SK-N-SH treated with all-trans-retinoic acid at 6 μM for 48 hours (cell line): ENCODE measurements around the gene UAP1L1.
A peak's percentile ranks its signal among the peaks of the same experiment; 100 is the strongest.

Experiments
- ATAC-seq: fragments of 200-7000 bp; cut with Tn5 transposase; 3 replicates; pipeline ENCODE4 v1.9.1; 2020; ENCODE audit warnings: mild to moderate bottlenecking, moderate library complexity
- ARNTL ChIP-seq: fragments of 450-650 bp; formaldehyde crosslinking; IDR thresholded peaks from 2 replicates; pipeline ENCODE4 v1.5.0; 2020; ENCODE audit warnings: low read depth, mild to moderate bottlenecking, moderate library complexity, borderline replicate concordance
- BACH2 ChIP-seq: fragments of 250-450 bp; sonication (Bioruptor Pico); IDR thresholded peaks from 2 replicates; pipeline ENCODE4 v1.9.0; 2021; ENCODE audit warnings: mild to moderate bottlenecking, borderline replicate concordance
- CSDC2 ChIP-seq: fragments of 250-450 bp; sonication (Bioruptor Pico); IDR thresholded peaks from 2 replicates; pipeline ENCODE4 v1.5.0; 2020; ENCODE audit warnings: mild to moderate bottlenecking, moderate library complexity
- ESRRG ChIP-seq: fragments of 250-450 bp; sonication (Bioruptor Pico); IDR thresholded peaks from 2 replicates; pipeline ENCODE4 v1.6.1; 2021; ENCODE audit warnings: mild to moderate bottlenecking
- GLIS3 ChIP-seq: fragments of 250-450 bp; sonication (Bioruptor Pico); IDR thresholded peaks from 2 replicates; pipeline ENCODE4 v1.5.0; 2020; ENCODE audit warnings: mild to moderate bottlenecking, moderate library complexity
- ISL1 ChIP-seq: fragments of 250-450 bp; sonication (Bioruptor Pico); IDR thresholded peaks from 2 replicates; pipeline ENCODE4 v2.1.2; 2022; ENCODE audit warnings: mild to moderate bottlenecking, moderate library complexity
- OSR1 ChIP-seq: fragments of 250-450 bp; sonication (Bioruptor Pico); IDR thresholded peaks from 2 replicates; pipeline ENCODE4 v1.8.0; 2022; ENCODE audit warnings: moderate library complexity, mild to moderate bottlenecking, inconsistent platforms
- PPARA ChIP-seq: fragments of 250-450 bp; sonication (Bioruptor Pico); IDR thresholded peaks from 2 replicates; pipeline ENCODE4 v1.5.0; 2020; ENCODE audit warnings: mild to moderate bottlenecking, borderline replicate concordance
- SNAI2 ChIP-seq: fragments of 250-450 bp; sonication (Bioruptor Pico); IDR thresholded peaks from 2 replicates; pipeline ENCODE4 v1.5.0; 2020; ENCODE audit warnings: mild to moderate bottlenecking, moderate library complexity
- TCF4 ChIP-seq: fragments of 250-450 bp; sonication (Bioruptor Pico); IDR thresholded peaks from 2 replicates; pipeline ENCODE4 v1.8.0; 2021; ENCODE audit warnings: mild to moderate bottlenecking, moderate library complexity, borderline replicate concordance
- TOX ChIP-seq: fragments of 250-450 bp; sonication (Bioruptor Pico); IDR thresholded peaks from 2 replicates; pipeline ENCODE4 v1.8.0; 2021; ENCODE audit warnings: mild to moderate bottlenecking, moderate library complexity, borderline replicate concordance
- ZC3H10 ChIP-seq: fragments of 250-450 bp; sonication (Bioruptor Pico); IDR thresholded peaks from 2 replicates; pipeline ENCODE4 v1.5.1; 2021; ENCODE audit warnings: mild to moderate bottlenecking, moderate library complexity
- ZFP3 ChIP-seq: fragments of 250-450 bp; sonication (Bioruptor Pico); IDR thresholded peaks from 2 replicates; pipeline ENCODE4 v1.5.0; 2020; ENCODE audit warnings: mild to moderate bottlenecking, moderate library complexity
- ZFP30 ChIP-seq: fragments of 450-650 bp; formaldehyde crosslinking; IDR thresholded peaks from 2 replicates; pipeline ENCODE4 v1.5.0; 2022; ENCODE audit warnings: mild to moderate bottlenecking, moderate library complexity
- ZNF565 ChIP-seq: fragments of 450-650 bp; formaldehyde crosslinking; conservative IDR thresholded peaks from 2 replicates; pipeline ENCODE4 v1.5.0; 2020; ENCODE audit warnings: low read depth, mild to moderate bottlenecking, moderate library complexity
- ZNF70 ChIP-seq: fragments of 450-650 bp; formaldehyde crosslinking; IDR thresholded peaks from 2 replicates; pipeline ENCODE4 v1.5.0; 2020; ENCODE audit warnings: mild to moderate bottlenecking, moderate library complexity
- ZNF8 ChIP-seq: fragments of 450-650 bp; formaldehyde crosslinking; IDR thresholded peaks from 2 replicates; pipeline ENCODE4 v1.5.0; 2020; ENCODE audit warnings: mild to moderate bottlenecking, moderate library complexity
- TF ChIP-seq, protein P1 (sequence below): fragments of 250-450 bp; sonication (Bioruptor Pico); IDR thresholded peaks from 2 replicates; pipeline ENCODE4 v1.5.1; 2021; ENCODE audit warnings: mild to moderate bottlenecking, moderate library complexity
- TF ChIP-seq, protein P2 (sequence below): fragments of 250-450 bp; sonication (Bioruptor Pico); IDR thresholded peaks from 2 replicates; pipeline ENCODE4 v1.8.0; 2020; ENCODE audit warnings: mild to moderate bottlenecking, moderate library complexity, borderline replicate concordance
- TF ChIP-seq, protein P3 (sequence below): fragments of 250-450 bp; sonication (Bioruptor Pico); IDR thresholded peaks from 2 replicates; pipeline ENCODE4 v1.5.0; 2020; ENCODE audit warnings: mild to moderate bottlenecking, moderate library complexity
- TF ChIP-seq, protein P4 (sequence below): fragments of 250-450 bp; sonication (Bioruptor Pico); IDR thresholded peaks from 2 replicates; pipeline ENCODE4 v1.5.1; 2020; ENCODE audit warnings: low read depth, mild to moderate bottlenecking, moderate library complexity

Gene UAP1L1

DNA sequence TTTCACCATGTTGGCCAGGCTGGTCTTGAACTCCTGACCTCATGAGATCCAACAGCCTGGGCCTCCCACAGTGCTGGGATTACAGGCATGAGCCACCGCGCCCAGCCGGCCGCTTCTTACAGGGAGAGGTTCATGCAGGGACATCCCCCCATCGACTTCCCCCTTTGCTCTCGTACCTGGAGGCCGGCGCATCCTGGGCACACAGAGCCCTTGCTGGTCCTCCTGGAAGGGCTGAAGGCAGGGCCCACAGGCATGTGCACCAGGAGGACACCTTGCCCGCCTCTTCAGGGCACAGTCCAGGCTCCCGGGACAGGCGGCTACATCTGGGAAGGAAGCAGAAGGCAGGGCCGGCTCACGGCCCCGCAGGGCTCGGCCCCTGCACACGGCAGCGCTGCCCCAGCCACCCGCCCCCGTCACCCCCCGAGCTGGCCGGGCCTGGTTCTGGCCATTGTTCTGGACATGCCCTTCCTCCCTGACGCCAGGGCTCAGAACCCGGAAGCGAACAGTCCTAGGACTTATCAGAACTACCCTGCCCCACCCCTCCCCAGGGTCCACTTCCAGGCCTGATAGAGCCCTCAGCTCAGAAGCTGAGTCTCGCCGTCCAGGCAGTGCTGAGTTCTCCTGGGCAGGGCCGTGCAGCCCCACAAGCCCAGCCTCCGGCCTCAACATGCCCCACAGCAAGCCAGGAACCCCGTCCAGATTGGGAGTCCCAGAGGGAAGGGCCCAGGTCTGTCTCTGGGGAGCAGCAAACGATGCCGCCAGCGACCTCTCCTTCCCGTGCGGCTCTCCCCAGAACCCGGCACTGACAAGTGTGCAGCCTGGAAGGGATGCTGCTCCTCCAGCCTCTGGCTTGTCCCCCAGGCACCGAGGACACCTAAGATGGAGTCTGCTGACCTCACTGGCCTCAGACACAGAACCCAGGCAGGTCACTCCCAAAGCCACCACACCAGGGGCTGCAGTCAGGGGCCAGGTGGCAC, 34.3 kb upstream of the UAP1L1 start:
- no peak for TF ChIP-seq ZFP30 (CRISPR knock-in tag)
- TF ChIP-seq TCF4 (CRISPR knock-in tag), result no peak
- no peak for TF ChIP-seq SNAI2
- no peak for TF ChIP-seq ZNF70 (CRISPR knock-in tag)
- no peak for TF ChIP-seq ZC3H10 (CRISPR knock-in tag)
- TF ChIP-seq, protein P1, sequence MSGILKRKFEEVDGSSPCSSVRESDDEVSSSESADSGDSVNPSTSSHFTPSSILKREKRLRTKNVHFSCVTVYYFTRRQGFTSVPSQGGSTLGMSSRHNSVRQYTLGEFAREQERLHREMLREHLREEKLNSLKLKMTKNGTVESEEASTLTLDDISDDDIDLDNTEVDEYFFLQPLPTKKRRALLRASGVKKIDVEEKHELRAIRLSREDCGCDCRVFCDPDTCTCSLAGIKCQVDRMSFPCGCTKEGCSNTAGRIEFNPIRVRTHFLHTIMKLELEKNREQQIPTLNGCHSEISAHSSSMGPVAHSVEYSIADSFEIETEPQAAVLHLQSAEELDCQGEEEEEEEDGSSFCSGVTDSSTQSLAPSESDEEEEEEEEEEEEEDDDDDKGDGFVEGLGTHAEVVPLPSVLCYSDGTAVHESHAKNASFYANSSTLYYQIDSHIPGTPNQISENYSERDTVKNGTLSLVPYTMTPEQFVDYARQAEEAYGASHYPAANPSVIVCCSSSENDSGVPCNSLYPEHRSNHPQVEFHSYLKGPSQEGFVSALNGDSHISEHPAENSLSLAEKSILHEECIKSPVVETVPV (CRISPR knock-in tag), result no peak
- no peak for TF ChIP-seq ISL1 (CRISPR knock-in tag)
- TF ChIP-seq, protein P2, sequence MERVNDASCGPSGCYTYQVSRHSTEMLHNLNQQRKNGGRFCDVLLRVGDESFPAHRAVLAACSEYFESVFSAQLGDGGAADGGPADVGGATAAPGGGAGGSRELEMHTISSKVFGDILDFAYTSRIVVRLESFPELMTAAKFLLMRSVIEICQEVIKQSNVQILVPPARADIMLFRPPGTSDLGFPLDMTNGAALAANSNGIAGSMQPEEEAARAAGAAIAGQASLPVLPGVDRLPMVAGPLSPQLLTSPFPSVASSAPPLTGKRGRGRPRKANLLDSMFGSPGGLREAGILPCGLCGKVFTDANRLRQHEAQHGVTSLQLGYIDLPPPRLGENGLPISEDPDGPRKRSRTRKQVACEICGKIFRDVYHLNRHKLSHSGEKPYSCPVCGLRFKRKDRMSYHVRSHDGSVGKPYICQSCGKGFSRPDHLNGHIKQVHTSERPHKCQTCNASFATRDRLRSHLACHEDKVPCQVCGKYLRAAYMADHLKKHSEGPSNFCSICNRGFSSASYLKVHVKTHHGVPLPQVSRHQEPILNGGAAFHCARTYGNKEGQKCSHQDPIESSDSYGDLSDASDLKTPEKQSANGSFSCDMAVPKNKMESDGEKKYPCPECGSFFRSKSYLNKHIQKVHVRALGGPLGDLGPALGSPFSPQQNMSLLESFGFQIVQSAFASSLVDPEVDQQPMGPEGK (CRISPR knock-in tag), result no peak
- no peak for TF ChIP-seq OSR1 (CRISPR knock-in tag)
- TF ChIP-seq ZFP3 (CRISPR knock-in tag), result no peak
- no peak for TF ChIP-seq ZNF565
- TF ChIP-seq, protein P3, sequence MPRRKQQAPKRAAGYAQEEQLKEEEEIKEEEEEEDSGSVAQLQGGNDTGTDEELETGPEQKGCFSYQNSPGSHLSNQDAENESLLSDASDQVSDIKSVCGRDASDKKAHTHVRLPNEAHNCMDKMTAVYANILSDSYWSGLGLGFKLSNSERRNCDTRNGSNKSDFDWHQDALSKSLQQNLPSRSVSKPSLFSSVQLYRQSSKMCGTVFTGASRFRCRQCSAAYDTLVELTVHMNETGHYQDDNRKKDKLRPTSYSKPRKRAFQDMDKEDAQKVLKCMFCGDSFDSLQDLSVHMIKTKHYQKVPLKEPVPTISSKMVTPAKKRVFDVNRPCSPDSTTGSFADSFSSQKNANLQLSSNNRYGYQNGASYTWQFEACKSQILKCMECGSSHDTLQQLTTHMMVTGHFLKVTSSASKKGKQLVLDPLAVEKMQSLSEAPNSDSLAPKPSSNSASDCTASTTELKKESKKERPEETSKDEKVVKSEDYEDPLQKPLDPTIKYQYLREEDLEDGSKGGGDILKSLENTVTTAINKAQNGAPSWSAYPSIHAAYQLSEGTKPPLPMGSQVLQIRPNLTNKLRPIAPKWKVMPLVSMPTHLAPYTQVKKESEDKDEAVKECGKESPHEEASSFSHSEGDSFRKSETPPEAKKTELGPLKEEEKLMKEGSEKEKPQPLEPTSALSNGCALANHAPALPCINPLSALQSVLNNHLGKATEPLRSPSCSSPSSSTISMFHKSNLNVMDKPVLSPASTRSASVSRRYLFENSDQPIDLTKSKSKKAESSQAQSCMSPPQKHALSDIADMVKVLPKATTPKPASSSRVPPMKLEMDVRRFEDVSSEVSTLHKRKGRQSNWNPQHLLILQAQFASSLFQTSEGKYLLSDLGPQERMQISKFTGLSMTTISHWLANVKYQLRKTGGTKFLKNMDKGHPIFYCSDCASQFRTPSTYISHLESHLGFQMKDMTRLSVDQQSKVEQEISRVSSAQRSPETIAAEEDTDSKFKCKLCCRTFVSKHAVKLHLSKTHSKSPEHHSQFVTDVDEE (CRISPR knock-in tag), result no peak
- TF ChIP-seq, protein P4, sequence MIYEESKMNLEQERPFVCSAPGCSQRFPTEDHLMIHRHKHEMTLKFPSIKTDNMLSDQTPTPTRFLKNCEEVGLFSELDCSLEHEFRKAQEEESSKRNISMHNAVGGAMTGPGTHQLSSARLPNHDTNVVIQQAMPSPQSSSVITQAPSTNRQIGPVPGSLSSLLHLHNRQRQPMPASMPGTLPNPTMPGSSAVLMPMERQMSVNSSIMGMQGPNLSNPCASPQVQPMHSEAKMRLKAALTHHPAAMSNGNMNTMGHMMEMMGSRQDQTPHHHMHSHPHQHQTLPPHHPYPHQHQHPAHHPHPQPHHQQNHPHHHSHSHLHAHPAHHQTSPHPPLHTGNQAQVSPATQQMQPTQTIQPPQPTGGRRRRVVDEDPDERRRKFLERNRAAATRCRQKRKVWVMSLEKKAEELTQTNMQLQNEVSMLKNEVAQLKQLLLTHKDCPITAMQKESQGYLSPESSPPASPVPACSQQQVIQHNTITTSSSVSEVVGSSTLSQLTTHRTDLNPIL (CRISPR knock-in tag), result no peak
- no peak for TF ChIP-seq BACH2
- no peak for ATAC-seq

DNA sequence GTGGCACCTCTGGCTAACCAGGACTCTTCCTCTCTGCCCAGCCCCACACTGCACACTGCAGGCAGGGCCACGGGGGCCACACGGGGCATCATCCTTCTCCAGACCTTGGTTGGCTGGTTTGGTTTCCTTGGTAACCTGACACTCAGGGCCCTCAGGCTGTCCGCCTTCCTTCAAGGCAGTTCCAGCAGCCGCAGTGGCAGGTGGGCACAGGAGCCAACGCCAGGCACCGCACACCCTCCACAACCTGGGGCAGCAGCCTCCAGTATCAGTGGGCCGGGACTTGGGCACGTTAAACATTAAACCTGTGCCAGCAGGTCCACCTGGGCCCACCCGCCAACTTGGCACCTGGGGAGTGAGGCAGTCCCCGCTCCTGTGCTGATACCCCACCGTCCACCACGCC, 33.3 kb upstream of the UAP1L1 start:
- TF ChIP-seq BACH2 (no peak), ZFP30 (CRISPR knock-in tag) (no peak), ESRRG (CRISPR knock-in tag) (no peak), ZNF70 (CRISPR knock-in tag) (no peak), ZNF8 (CRISPR knock-in tag) (no peak), ZC3H10 (CRISPR knock-in tag) (no peak), GLIS3 (CRISPR knock-in tag) (no peak), SNAI2 (no peak), ZNF565 (no peak), CSDC2 (CRISPR knock-in tag) (no peak), ZFP3 (CRISPR knock-in tag) (no peak), TOX (no peak)
- no peak for ATAC-seq

DNA sequence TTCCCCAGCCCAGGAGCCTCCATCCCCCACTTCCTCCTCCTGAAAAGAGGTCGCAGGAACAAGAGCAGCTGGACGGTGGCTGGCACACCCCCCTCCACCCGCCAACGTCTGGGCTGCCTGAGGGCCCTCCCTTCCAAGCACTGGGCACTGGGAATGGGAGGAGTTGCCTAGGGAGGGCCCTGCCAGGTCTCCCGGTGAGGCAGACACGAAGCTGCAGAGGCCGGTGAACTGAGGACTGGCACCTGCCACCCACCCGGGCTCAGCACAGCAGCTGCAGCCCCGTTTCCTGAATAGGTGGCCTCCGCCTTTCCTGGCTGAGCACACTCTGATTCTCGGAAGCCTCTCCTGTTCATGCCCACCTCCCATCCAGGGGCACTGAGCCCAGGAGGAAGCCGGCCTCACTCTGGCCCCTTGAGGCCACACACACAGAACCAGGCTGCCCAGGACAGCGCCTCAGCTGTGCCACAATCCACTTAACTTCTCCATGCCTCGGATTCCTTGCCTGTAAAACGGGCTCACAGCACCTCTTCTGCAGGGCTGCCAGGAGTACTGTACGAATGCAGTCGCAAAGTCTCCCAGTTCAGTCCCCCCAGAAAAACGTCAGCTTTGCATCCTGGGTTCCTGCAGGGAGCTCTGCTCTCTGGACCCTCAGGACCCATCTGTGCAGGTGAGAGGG, 32.7 kb upstream of the UAP1L1 start:
- 0 out of 3 replicates have a peak, but pooled peaks have one; percentile 2 for ATAC-seq
- TF ChIP-seq ZNF565 (no peak), CSDC2 (CRISPR knock-in tag) (no peak), ZNF70 (CRISPR knock-in tag) (no peak), ISL1 (CRISPR knock-in tag) (no peak), PPARA (CRISPR knock-in tag) (no peak), TCF4 (CRISPR knock-in tag) (no peak), ARNTL (CRISPR knock-in tag) (no peak), SNAI2 (no peak), BACH2 (no peak), TOX (no peak), ESRRG (CRISPR knock-in tag) (no peak)
